Upper lobe of right lung (tissue), 1 donor: ENCODE measurements around the gene ARID4A. TPM values are rescaled to one million over a fixed set of nuclear protein-coding genes. Genes with fewer than 3 reads are reported as not detected.

Experiments used
- ATAC-seq: fragments of 200-7000 bp; cut with Tn5 transposase; one replicate; pipeline ENCODE4 v1.9.1; 2020; ENCODE audit warnings: mild to moderate bottlenecking, moderate library complexity
- DNase-seq: peaks from one replicate; pipeline ENCODE4 v3.0.0-alpha.2; 2020
- H3K27ac ChIP-seq: fragments of 200-600 bp; one replicate; pipeline ENCODE4 v1.8.0; 2022
- H3K27me3 ChIP-seq: fragments of 200-600 bp; one replicate; pipeline ENCODE4 v1.8.0; 2022; ENCODE audit warnings: mild to moderate bottlenecking
- H3K36me3 ChIP-seq: fragments of 200-600 bp; one replicate; pipeline ENCODE4 v1.8.0; 2022
- H3K4me1 ChIP-seq: fragments of 200-600 bp; one replicate; pipeline ENCODE4 v1.8.0; 2022
- H3K4me3 ChIP-seq: fragments of 200-600 bp; one replicate; pipeline ENCODE4 v1.8.0; 2022; ENCODE audit warnings: mild to moderate bottlenecking
- H3K9me3 ChIP-seq: fragments of 200-600 bp; one replicate; pipeline ENCODE4 v1.8.0; 2022
- intact Hi-C: fragments of 100-400 bp; cut with DNase I; formaldehyde crosslinking; loops from one replicate; pipeline ENCODE4 v1.11.0; 2022
- total RNA-seq: library from RNA; stranded (reverse); fragmentation: NEBNext Ultra II Directional; extraction: Animal tissue kit (Norgen Biotek cat#: 25700); gene quantifications from one replicate; pipeline ENCODE4 v1.2.1, GENCODE V29; 2021
- TF ChIP-seq, protein P1 (sequence below): fragments of 200-600 bp; IDR thresholded peaks from one replicate; pipeline ENCODE4 v1.8.0; 2022; ENCODE audit warnings: antibody characterized with exemption
- donor health status: DM: no; HTN: yes; CAD: no; lungs with severe emphysema.

ARID4A gene
- total RNA-seq, 1 donor from 2014 or later, result 37.0 TPM

DNA sequence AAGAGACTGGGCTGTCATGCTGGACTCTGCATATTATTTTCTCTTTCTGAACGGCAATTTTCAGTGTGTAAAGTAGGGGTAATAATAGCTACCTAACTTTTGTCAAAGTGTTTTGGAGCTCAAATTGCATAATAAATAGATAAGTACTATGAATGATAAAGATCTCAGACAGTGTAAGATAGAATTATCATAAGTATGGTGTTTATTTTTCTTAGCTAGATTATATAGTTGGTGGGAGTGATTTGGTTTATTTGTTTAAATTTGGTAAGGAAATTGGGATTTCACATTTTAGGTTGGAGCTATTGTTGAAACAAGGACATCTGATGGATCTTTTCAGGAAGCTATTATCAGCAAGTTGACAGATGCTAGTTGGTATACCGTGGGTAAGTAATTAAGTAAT is 7.4 kb downstream of the ARID4A start:
- H3K36me3 ChIP-seq, result peaks cover 72% of the 10 kb centered on the region
- no peaks in the 10 kb centered on the region for H3K9me3 ChIP-seq
- intact Hi-C loops, result no loop called here
- no peaks in the 10 kb centered on the region for H3K27me3 ChIP-seq
- TF ChIP-seq, protein P1, sequence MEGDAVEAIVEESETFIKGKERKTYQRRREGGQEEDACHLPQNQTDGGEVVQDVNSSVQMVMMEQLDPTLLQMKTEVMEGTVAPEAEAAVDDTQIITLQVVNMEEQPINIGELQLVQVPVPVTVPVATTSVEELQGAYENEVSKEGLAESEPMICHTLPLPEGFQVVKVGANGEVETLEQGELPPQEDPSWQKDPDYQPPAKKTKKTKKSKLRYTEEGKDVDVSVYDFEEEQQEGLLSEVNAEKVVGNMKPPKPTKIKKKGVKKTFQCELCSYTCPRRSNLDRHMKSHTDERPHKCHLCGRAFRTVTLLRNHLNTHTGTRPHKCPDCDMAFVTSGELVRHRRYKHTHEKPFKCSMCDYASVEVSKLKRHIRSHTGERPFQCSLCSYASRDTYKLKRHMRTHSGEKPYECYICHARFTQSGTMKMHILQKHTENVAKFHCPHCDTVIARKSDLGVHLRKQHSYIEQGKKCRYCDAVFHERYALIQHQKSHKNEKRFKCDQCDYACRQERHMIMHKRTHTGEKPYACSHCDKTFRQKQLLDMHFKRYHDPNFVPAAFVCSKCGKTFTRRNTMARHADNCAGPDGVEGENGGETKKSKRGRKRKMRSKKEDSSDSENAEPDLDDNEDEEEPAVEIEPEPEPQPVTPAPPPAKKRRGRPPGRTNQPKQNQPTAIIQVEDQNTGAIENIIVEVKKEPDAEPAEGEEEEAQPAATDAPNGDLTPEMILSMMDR, result no peak
- ATAC-seq (no peak), DNase-seq (no peak)
- peaks cover 8% of the 10 kb centered on the region for H3K4me1 ChIP-seq
- H3K27ac ChIP-seq, result no peak overlapping the region
- H3K4me3 ChIP-seq, result no peak overlapping the region

DNA sequence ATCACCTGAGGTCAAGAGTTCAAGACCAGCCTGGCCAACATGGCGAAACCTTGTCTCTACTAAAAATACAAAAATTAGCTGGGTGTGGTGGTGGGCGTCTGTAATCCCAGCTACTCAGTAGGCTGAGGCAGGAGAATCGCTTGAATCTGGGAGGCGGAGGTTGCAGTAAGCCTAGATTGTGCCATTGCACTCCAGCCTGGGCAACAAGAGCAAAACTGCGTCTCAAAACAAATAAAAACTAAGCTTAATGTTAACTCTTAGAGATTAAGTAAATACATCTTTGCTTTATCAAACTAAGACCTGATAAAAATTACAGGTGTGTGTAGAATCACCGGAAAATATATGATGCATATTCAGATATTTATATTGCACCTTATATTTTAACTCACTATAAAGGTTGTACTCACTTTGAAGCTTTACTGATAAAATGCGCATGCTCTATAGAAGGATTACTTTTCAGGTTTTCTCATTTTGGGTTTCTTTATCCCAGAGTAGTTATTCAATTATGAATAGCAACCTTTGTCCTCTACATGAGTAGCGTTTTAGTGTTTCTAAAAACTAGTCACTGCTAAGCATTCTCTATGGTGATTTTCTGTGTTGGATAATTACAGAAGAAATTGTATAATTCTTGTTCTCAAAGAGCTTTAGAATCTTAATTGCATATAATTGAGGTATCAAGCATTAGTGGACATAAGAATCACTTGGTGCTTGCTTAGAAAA is 9.4 kb downstream of the ARID4A start:
- H3K36me3 ChIP-seq, result peaks cover 66% of the 10 kb centered on the region
- TF ChIP-seq, protein P1, result no peak
- H3K4me1 ChIP-seq, result no peaks in the 10 kb centered on the region
- no peak for DNase-seq
- H3K27ac ChIP-seq, result no peak overlapping the region
- H3K4me3 ChIP-seq, result no peak overlapping the region
- intact Hi-C loops, result no loop called here
- H3K27me3 ChIP-seq, result no peaks in the 10 kb centered on the region
- no peaks in the 10 kb centered on the region for H3K9me3 ChIP-seq
- ATAC-seq, result no peak

DNA sequence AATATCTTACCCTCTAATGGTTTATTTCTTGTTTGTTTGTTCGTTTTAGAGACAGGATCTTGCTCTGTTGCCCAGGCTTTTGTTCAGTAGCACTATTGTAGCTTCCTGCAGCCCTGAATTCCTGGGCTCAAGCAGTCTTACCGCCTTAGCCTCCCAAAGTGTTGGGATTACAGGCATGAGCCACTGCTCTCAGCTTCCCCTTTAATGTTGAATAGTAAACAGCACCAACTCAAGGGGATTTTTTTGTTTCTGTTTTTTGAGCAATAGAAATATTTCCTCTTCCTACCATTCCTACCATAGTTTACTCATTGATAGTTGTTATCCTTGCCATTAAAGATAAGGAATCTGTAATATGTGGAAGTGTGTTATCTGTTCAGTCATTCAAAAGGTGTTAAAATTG is 10.7 kb downstream of the ARID4A start:
- intact Hi-C loops, result no loop called here
- ATAC-seq (no peak), DNase-seq (no peak)
- H3K4me3 ChIP-seq, result no peak overlapping the region
- TF ChIP-seq, protein P1, result no peak
- H3K27me3 ChIP-seq, result no peaks in the 10 kb centered on the region
- H3K9me3 ChIP-seq, result no peaks in the 10 kb centered on the region
- H3K4me1 ChIP-seq, result no peaks in the 10 kb centered on the region
- H3K36me3 ChIP-seq, result peaks cover 62% of the 10 kb centered on the region
- no peak overlapping the region for H3K27ac ChIP-seq

DNA sequence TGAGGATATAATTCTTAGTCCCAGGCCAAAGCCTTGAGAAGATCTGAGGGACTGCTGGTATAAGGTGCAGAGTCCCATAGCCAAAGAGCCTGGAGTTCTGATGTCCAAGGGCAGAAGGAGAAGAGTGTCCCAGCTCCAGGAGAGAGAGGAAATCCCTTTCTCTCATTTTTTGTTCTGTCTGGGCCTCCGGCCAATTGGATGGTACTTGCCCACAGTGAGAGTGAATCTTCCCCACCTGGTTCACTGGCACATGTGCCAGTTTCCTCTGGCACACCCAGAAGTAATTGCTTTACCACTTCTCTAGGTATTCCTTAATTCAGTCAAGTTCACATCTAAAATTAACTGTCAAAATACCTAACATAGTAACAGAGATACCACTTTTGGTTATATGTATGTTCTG is 15.3 kb downstream of the ARID4A start:
- TF ChIP-seq, protein P1, result no peak
- Histone ChIP-seq H3K4me1 (no peaks in the 10 kb centered on the region), H3K27ac (no peak overlapping the region), H3K4me3 (no peak overlapping the region), H3K9me3 (no peaks in the 10 kb centered on the region), H3K27me3 (no peaks in the 10 kb centered on the region), H3K36me3 (peaks cover 39% of the 10 kb centered on the region)
- intact Hi-C loops, result no loop called here
- DNase-seq, result no peak
- ATAC-seq, result no peak

DNA sequence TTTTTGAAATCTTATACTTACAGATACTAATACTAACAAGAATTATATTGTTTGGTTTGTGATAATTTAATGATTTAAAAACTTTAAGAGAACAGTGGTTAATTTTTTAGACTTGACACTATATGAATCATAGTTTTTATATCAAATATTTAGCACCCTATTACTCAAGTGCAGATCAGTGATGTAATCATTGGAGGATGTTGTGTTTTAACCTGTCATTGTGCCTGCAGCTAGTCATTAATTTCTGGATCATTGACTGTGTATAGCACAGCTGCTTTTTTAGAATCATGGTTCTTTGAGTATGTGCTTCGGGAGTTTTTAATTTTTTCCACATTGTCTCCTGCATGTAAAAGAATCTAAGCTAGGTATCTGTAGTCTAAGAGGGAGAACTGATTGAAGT is 17.3 kb downstream of the ARID4A start:
- TF ChIP-seq, protein P1, result no peak
- Histone ChIP-seq H3K27ac (no peak overlapping the region), H3K36me3 (peaks cover 57% of the 10 kb centered on the region), H3K4me1 (no peaks in the 10 kb centered on the region), H3K4me3 (no peak overlapping the region), H3K27me3 (no peaks in the 10 kb centered on the region), H3K9me3 (no peaks in the 10 kb centered on the region)
- DNase-seq (no peak), ATAC-seq (no peak)
- intact Hi-C loops, result no loop called here

DNA sequence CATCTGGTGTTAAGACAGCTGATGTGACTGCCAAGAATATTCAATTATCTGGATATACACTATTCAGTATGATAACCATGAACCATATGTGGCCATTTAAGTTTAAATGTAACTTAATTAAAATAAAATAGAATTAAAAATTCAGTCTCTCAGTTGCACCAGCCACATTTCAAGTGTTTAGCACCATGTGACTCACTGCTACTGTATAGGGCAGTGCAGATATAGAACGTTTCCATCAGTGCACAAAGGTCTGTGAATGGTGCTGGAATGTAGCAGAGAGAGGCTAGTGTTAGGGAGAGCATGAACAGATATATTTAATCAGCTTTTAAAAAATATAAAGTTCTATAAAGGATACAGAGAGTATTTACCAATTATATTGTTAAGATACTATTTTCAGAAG is 28.7 kb downstream of the ARID4A start:
- peaks cover 84% of the 10 kb centered on the region for H3K36me3 ChIP-seq
- H3K4me3 ChIP-seq, result no peak overlapping the region
- H3K9me3 ChIP-seq, result no peaks in the 10 kb centered on the region
- TF ChIP-seq, protein P1, result no peak
- peaks cover 13% of the 10 kb centered on the region for H3K4me1 ChIP-seq
- H3K27me3 ChIP-seq, result no peaks in the 10 kb centered on the region
- H3K27ac ChIP-seq, result no peak overlapping the region
- intact Hi-C loops, result no loop called here
- no peak for ATAC-seq
- DNase-seq, result no peak
